Activated T-cell treated with anti-CD3 and anti-CD28 coated beads, Interleukin-2, amount 50 U/mL, for 4 hours (primary cell): ENCODE data around the gene TRMU. TPM values are rescaled to one million over a fixed set of nuclear protein-coding genes. Genes with fewer than 3 reads are reported as not detected.

Experiments
- ATAC-seq, 2 donors: fragments of 200-7000 bp; cut with Tn5 transposase; one replicate each; pipeline ENCODE4 v1.10.0; 2021
- DNase-seq: peaks from one replicate; pipeline ENCODE4 v3.0.0-alpha.2; 2020
- H3K27me3 Mint-ChIP-seq: one replicate; pipeline ENCODE4 v1.8.0; 2021; ENCODE audit warnings: low read depth, mixed read lengths
- H3K36me3 Mint-ChIP-seq: one replicate; pipeline ENCODE4 v1.8.0; 2022; ENCODE audit warnings: mixed read lengths; ENCODE audit not compliant: insufficient read depth
- H3K4me1 Mint-ChIP-seq: one replicate; pipeline ENCODE4 v1.8.0; 2021; ENCODE audit warnings: low read depth, mixed read lengths
- H3K4me3 Mint-ChIP-seq: one replicate; pipeline ENCODE4 v1.8.0; 2021; ENCODE audit warnings: mild to moderate bottlenecking, moderate library complexity, mixed read lengths
- H3K9me3 Mint-ChIP-seq: one replicate; pipeline ENCODE4 v1.8.0; 2021; ENCODE audit warnings: mixed read lengths
- total RNA-seq, 3 donors: library from RNA; stranded (reverse); gene quantifications; one replicate each; pipeline ENCODE4 v1.2.1, GENCODE V29; 2021

TRMU gene, protein sequence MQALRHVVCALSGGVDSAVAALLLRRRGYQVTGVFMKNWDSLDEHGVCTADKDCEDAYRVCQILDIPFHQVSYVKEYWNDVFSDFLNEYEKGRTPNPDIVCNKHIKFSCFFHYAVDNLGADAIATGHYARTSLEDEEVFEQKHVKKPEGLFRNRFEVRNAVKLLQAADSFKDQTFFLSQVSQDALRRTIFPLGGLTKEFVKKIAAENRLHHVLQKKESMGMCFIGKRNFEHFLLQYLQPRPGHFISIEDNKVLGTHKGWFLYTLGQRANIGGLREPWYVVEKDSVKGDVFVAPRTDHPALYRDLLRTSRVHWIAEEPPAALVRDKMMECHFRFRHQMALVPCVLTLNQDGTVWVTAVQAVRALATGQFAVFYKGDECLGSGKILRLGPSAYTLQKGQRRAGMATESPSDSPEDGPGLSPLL
- total RNA-seq, result 10 to 100 TPM; 62.5 to 69.0 (median 66.6) TPM

DNA sequence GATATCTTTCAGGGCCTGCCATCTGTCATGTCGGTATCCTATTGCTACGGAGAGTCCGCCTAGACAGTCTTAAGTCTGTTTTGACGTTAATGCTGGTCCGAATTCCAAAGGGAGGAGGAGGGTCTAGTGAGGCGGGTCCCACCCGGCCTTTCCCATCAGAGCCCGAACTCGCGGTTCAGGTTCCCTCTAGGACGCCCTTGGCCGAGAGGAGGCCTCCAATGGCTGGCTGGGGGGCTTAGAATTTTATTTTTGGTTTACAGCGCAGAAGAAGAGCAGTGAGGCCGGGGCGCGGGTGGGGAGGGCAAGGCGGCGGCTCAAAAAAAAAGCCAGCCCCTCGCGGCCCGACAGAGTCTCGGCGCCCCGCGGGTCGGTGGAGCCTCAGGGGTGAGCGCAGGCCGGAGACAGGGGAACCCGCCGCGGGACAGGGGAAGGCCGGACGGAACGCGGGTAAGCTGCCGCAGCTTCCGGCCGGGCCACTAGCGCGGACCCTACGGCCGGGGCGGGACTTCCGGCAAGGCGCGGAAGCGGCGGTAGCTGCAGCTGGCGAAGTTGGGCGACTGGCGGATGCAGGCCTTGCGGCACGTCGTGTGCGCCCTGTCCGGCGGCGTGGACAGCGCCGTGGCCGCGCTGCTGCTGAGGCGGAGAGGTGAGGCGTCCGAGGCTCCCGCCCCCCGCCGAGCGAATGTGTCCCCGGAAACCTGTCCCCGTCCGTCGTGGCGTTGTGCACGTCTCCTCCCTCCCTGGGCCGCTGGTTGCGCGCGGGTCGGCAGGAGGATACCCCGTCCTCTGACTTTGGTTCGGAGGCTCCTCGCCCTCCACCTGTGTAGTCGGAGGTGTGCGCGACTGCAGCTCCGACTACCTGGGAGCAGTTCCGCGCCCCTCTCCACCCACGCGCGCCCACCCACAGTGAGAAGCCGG lies at the start of gene TRMU:
TRMU (plus strand) TSS at position 514 of the 918 bp plus-strand sequence; CDS start at position 565, 51 bp downstream.
- Mint-ChIP-seq H3K9me3 (no peaks in the 10 kb centered on the region), H3K4me3 (peak within 1 kb of the TSS; percentile 99), H3K27me3 (no peaks in the 10 kb centered on the region), H3K36me3 (peaks cover 28% of the 10 kb centered on the region), H3K4me1 (peaks cover 35% of the 10 kb centered on the region)
- DNase-seq (peak; percentile 65), ATAC-seq (peak; percentile 91 to 94)

GRCh38 chr22:46286006-46286405 lies 49.5 kb upstream of the TRMU start:
- ATAC-seq (no peak), DNase-seq (no peak)
- no peak overlapping the region for H3K4me3 Mint-ChIP-seq

GRCh38 chr22:46286941-46287872 lies 48.3 kb upstream of the TRMU start:
- ATAC-seq, result no peak
- H3K36me3 Mint-ChIP-seq, result peaks cover 15% of the 10 kb centered on the region

More at GRCh38 chr22:46286006-46286405, 49.5 kb upstream of the TRMU start:
- H3K36me3 Mint-ChIP-seq, result peaks cover 19% of the 10 kb centered on the region
- peaks cover 13% of the 10 kb centered on the region for H3K4me1 Mint-ChIP-seq
- no peaks in the 10 kb centered on the region for H3K27me3 Mint-ChIP-seq
- H3K9me3 Mint-ChIP-seq, result no peaks in the 10 kb centered on the region

GRCh38 chr22:46287873-46288751 lies 47.4 kb upstream of the TRMU start:
- Mint-ChIP-seq H3K4me3 (peak overlapping the region; percentile 74), H3K9me3 (peaks cover 5% of the 10 kb centered on the region), H3K36me3 (peaks cover 19% of the 10 kb centered on the region), H3K27me3 (no peaks in the 10 kb centered on the region), H3K4me1 (peaks cover 13% of the 10 kb centered on the region)
- ATAC-seq (peak; percentile 54 to 74), DNase-seq (no peak)

More at GRCh38 chr22:46286941-46287872, 48.3 kb upstream of the TRMU start:
- H3K9me3 Mint-ChIP-seq, result peaks cover 1% of the 10 kb centered on the region
- peaks cover 13% of the 10 kb centered on the region for H3K4me1 Mint-ChIP-seq
- DNase-seq, result no peak
- no peaks in the 10 kb centered on the region for H3K27me3 Mint-ChIP-seq
- peak overlapping the region; percentile 74 for H3K4me3 Mint-ChIP-seq

- no peak for DNase-seq
- Mint-ChIP-seq H3K4me1 (peaks cover 13% of the 10 kb centered on the region), H3K9me3 (peaks cover 5% of the 10 kb centered on the region), H3K4me3 (no peak overlapping the region), H3K27me3 (no peaks in the 10 kb centered on the region), H3K36me3 (peaks cover 18% of the 10 kb centered on the region)
- ATAC-seq, result no peak
Measured at GRCh38 chr22:46288846-46289243, 46.7 kb upstream of the TRMU start.

- Mint-ChIP-seq H3K4me1 (peaks cover 13% of the 10 kb centered on the region), H3K36me3 (peaks cover 13% of the 10 kb centered on the region), H3K4me3 (peak overlapping the region; percentile 43), H3K9me3 (peaks cover 5% of the 10 kb centered on the region), H3K27me3 (no peaks in the 10 kb centered on the region)
- ATAC-seq, result no peak
- DNase-seq, result no peak
Measured at GRCh38 chr22:46289244-46289891, 46.1 kb upstream of the TRMU start.

DNA sequence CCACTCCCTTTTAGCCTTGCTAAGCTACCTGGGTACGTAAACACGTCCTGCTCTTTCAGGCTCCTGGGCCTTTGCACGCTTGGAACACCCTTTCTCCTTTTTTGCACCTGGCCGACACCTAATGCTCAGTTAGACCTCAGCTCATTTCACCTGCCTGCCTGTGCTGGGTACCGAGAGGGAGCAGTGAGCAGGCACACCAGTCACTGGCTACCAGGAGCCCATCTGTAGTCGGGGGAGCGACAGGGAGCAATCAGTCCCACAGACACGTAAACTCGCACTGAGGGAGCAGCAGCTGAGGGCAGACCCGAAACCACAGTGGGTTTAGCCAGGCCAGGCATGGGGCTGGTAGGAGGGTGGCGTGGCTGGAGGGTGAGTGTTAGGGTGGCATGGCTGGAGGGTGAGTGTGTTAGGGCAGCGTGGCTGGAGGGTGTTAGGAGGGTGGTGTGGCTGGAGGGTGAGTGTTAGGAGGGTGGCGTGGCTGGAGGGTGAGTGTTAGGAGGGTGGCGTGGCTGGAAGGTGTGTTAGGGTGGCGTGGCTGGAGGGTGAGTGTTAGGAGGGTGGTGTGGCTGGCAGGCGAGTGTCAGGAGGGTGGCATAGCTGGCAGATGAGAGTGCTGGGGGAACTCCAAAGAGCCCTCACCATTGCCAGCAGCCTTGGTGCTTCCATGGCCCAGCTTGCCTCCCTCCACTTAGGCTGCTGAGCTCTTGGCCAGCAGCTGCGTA lies 45.2 kb upstream of the TRMU start:
- H3K9me3 Mint-ChIP-seq, result peaks cover 5% of the 10 kb centered on the region
- H3K36me3 Mint-ChIP-seq, result peaks cover 10% of the 10 kb centered on the region
- DNase-seq, result no peak
- ATAC-seq, result no peak
- no peak overlapping the region for H3K4me3 Mint-ChIP-seq
- peaks cover 17% of the 10 kb centered on the region for H3K4me1 Mint-ChIP-seq
- no peaks in the 10 kb centered on the region for H3K27me3 Mint-ChIP-seq

DNA sequence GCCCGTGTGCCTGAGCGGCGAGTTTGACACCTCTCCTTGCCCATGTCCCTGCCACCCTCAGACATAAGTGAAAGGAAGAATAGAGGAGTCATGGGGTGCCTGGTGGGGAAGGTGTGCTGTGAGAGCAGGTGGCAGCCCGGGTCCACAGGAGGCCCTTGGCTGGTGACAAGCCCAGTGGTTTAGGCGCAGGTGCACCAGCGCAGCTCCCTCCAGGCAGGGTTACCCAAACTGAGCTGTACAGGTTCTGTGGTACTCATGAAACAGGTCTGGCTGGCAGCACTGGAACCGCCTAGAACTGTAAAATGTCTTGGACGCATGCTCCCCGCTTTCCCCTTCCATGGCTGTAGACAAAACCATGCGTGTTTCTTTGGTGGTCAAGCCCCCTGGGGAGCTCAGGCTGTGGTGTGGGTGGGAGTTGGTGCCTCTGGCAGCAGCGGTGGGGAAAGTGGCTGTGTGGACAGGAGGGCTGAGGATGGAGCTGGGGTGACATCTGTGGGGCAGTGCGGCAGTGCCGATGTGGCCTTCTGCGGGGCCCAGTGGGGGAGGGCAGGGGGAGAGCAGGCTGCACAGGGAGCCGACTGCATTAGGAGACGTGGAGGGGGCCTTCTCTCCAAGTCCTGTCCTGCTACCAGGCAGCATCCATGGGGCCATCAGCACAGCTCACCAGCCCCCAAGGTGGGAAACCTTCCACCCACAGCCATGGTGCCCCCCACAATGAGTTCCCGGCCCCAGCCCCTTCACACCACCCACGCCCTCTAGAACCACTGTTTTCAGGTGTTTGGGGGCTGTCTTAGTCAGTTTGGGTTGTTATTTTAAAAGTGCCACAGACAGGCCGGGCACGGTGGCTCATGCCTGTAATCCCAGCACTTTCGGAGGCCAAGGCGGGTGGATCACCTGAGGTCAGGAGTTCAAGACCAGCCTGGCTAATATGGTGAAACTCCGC lies 44.4 kb upstream of the TRMU start:
- H3K36me3 Mint-ChIP-seq, result peaks cover 7% of the 10 kb centered on the region
- ATAC-seq (no peak), DNase-seq (no peak)
- no peaks in the 10 kb centered on the region for H3K27me3 Mint-ChIP-seq
- peaks cover 5% of the 10 kb centered on the region for H3K9me3 Mint-ChIP-seq
- no peak overlapping the region for H3K4me3 Mint-ChIP-seq
- peaks cover 25% of the 10 kb centered on the region for H3K4me1 Mint-ChIP-seq

- no peak for ATAC-seq
- Mint-ChIP-seq H3K4me3 (no peak overlapping the region), H3K36me3 (peaks cover 7% of the 10 kb centered on the region)
Measured at GRCh38 chr22:46292173-46292572, 43.3 kb upstream of the TRMU start.

DNA sequence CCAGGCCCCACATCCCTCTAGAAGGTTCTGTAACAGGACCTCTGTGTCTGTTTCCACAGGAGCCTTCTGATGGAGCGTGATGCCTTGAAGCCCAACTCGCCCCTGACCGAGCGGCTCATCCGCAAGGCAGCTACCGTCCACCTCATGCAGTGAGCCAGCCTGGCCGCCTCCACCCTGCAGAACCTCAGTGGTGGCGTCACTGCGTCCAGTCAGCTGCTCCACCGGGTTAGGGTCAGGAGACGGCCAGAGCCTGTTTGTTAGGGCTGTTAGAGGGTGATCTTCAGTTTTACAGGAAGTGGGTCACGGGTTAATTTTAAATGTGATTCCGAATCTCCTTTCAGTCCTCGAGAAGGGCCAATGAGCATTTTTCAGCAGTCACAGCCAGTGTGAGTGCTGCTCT lies 42.8 kb upstream of the TRMU start:
- ATAC-seq (no peak), DNase-seq (no peak)
- peaks cover 5% of the 10 kb centered on the region for H3K36me3 Mint-ChIP-seq
- H3K9me3 Mint-ChIP-seq, result peaks cover 5% of the 10 kb centered on the region
- peaks cover 29% of the 10 kb centered on the region for H3K4me1 Mint-ChIP-seq
- no peak overlapping the region for H3K4me3 Mint-ChIP-seq
- H3K27me3 Mint-ChIP-seq, result no peaks in the 10 kb centered on the region

More at GRCh38 chr22:46292173-46292572, 43.3 kb upstream of the TRMU start:
- Mint-ChIP-seq H3K27me3 (no peaks in the 10 kb centered on the region), H3K4me1 (peaks cover 30% of the 10 kb centered on the region), H3K9me3 (peaks cover 5% of the 10 kb centered on the region)
- DNase-seq, result no peak

- no peak for ATAC-seq
Measured at GRCh38 chr22:46293577-46294260, 41.8 kb upstream of the TRMU start.

More at GRCh38 chr22:46293577-46294260, 41.8 kb upstream of the TRMU start:
- peaks cover 5% of the 10 kb centered on the region for H3K9me3 Mint-ChIP-seq
- peaks cover 23% of the 10 kb centered on the region for H3K4me1 Mint-ChIP-seq
- no peak overlapping the region for H3K4me3 Mint-ChIP-seq
- peaks cover 2% of the 10 kb centered on the region for H3K27me3 Mint-ChIP-seq
- no peak for DNase-seq
- H3K36me3 Mint-ChIP-seq, result peaks cover 5% of the 10 kb centered on the region
